Measurements from ENCODE around the gene NFATC4.
"Not testable (repeated sequence)": the region's sequence is repeated elsewhere in the genome, so short reads cannot be mapped to it uniquely, and the experiment has no call there.

NFATC4 gene

DNA sequence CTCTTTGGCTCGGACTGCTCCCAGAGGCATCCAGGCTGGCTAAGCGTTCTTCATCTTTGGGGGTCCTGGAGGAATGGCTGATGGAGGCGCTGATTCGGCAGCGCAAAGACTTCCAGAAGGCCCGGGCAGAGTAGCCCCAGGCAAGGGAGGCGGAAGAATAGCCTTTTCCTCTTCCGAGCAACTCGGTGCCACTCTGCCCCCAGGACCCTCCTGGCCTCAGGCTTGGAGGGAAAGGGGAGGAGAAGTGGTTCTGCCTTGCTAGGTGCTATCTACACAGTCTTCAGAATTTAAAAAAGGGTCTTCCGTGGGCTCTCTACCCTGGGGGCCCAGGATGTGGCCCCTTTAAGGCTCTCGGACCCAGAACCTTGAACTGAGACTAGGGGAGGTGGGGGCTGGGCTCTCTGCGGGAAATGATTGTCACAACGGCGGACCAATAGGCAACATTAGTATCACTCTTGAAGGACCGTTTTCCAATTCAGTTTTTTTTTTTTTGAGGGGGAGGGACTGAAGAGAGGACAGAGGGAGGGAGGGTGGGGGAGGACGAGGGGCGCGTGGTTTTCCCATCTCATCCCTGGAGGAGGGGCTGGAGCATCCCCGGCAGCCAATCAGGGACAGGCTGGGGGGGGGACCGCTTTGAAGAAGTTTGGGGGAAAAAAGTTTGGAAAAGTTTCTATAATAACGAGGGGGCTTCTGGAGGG lies at the start of gene NFATC4:
Gene NFATC4, plus strand, starts transcription at position 671 of the 698 bp plus-strand sequence. CDS start 157 bp downstream, outside the sequence.
- DNase-seq (ENCODE audit: low read depth) = no peak

DNA sequence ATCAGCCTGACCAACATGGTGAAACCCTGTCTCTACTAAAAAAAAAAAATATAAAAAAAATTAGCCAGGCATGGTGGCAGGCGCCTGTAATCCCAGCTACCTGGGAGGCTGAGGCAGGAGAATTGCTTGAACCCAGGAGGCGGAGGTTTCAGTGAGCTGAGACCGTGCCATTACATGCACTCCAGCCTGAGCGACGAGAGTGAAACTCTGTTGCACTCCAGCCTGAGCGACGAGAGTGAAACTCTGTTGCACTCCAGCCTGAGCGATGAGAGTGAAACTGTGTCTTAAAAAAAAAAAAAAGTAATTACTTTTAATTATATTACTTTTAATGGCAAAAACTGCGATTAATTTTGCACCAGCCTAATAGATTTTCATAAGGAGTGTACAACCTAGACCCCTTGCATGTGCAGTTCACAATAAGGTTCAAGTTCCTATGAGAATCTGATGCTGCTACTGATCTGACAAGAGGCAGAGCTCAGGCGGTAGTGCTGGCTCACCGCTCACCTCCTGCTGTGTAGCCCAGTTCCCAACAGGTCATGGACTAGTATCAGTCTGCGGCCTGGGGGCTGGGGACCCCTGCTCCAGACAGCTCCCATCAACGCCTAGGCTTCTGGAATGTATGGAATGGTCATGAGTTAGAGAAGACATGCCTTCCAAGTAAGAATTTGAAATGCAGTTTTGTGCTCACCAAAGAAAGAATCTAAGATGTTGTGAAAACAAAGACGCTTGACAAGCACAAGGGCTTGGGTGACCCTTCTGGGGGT lies 46.6 kb upstream of the NFATC4 start:
- DNase-seq (ENCODE audit: low read depth) = no peak

- no peak for DNase-seq (ENCODE audit: low read depth)
Measured at GRCh38 chr14:24322672-24323071, 45.3 kb upstream of the NFATC4 start.

DNA sequence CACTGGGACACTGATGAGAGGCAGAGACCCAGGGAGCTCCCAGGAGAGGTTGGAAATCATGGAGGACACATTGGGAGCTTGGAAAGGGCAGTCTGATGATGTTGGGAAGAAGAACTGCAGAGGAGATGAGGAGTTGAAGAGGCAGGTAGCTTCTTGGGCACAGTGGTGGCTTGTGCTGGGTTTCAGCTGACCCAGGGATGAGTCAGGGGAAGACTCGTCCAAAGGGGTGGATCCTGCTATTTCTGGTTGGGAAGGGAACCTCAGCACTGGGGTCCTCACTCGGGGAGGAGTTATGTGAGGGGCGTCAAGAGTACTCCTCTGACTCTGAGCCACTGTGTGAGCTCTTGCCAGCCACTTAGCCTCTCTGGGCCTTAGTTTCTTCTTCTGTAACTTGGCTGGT lies 44.6 kb upstream of the NFATC4 start:
- DNase-seq (ENCODE audit: low read depth) = no peak

GRCh38 chr14:24324024-24324423 lies 44.0 kb upstream of the NFATC4 start:
- DNase-seq (ENCODE audit: low read depth) = no peak

GRCh38 chr14:24325041-24325530 lies 42.9 kb upstream of the NFATC4 start:
- no peak for DNase-seq (ENCODE audit: low read depth)

GRCh38 chr14:24325963-24326362 lies 42.0 kb upstream of the NFATC4 start:
- DNase-seq (ENCODE audit: low read depth) = no peak

GRCh38 chr14:24327303-24327702 lies 40.7 kb upstream of the NFATC4 start:
- no peak for DNase-seq (ENCODE audit: low read depth)

- not testable (repeated sequence) for DNase-seq (ENCODE audit: low read depth)
Measured at GRCh38 chr14:24327914-24328313, 40.1 kb upstream of the NFATC4 start.

GRCh38 chr14:24329073-24329663 lies 38.8 kb upstream of the NFATC4 start:
- DNase-seq (ENCODE audit: low read depth) = no peak

DNA sequence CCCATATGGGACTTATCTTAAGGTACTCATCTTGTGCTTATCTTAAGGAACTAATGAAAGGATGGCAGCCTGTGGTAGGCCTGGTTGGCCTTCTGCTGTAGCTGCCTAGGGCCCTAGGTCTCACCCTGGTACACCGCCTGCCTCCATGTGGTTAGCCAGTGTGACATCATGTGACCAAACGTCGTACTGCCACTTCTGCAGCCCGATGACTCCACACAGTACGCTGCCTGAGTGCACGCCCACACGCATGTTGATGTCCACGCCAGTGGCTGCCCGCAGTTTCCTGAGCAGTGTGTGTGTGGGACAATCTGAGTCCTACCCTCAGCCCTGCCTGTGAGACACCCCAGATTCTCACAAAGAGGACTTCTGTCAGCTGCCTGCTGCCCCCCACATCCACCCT lies 38.2 kb upstream of the NFATC4 start:
- DNase-seq (ENCODE audit: low read depth) = peak; percentile 28

- DNase-seq (ENCODE audit: low read depth) = no peak
Measured at GRCh38 chr14:24330973-24331674, 36.9 kb upstream of the NFATC4 start.

DNA sequence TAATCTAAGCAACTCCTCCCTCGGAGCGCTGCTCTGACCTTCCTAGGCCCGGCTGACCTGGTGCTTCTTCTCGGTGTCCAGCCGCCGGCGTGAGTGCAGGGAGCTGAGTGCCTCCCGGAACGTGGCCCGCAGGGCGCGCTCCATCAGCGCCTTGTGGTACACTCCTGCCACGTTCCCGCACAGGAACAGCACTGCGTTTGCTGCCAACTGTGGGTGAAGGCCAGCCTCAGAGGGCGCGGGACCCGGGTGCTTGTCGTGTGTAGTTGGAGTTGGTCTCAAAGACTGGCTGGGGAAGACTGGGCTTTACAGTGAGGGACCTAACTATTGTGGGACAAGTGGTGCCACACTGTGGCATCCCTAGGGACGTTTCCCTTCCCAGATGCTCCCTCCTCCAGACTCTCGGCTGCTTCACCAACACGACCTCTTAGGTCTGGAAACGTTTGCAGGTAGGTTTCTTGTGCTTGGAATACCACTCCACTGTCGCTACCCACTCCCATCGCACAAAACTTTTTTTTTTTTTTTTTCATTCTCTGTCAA lies 36.2 kb upstream of the NFATC4 start:
- DNase-seq (ENCODE audit: low read depth) = no peak

DNA sequence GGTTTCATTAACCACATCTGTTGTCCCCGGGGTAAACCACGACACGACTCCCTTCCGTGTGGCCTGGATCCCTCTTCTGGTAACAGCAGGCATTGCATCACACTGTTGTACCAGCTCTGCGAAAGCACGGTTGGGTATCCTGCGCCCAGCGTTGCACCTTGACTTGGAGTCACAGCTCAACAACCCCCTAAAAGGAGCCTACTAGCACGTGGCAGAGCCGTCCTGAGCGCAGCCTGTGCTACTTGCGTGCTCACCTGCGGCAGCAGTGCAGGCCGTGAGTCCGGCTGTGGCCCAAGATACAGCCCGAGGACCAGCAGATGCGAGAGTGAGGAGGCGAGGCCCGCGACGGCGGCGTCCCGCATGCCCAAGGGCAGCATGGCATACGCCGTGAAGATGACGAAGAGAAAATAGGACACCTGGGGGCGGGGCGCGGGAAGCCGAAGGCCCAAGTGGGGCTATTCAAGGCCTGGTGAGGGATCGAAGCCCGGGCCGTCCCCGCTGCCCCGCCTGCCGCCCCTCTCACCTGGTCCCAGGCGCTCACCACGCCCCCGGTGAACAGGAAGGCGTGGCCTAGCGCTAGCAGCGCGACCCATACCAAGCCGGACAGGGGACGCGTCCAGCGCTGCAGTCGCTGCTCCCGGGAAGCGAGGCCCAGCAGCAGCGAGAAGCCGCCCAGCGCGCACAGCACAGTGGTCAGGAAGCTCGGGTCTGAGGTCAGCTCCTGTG lies 35.6 kb upstream of the NFATC4 start:
- DNase-seq (ENCODE audit: low read depth) = peak; percentile 72

DNA sequence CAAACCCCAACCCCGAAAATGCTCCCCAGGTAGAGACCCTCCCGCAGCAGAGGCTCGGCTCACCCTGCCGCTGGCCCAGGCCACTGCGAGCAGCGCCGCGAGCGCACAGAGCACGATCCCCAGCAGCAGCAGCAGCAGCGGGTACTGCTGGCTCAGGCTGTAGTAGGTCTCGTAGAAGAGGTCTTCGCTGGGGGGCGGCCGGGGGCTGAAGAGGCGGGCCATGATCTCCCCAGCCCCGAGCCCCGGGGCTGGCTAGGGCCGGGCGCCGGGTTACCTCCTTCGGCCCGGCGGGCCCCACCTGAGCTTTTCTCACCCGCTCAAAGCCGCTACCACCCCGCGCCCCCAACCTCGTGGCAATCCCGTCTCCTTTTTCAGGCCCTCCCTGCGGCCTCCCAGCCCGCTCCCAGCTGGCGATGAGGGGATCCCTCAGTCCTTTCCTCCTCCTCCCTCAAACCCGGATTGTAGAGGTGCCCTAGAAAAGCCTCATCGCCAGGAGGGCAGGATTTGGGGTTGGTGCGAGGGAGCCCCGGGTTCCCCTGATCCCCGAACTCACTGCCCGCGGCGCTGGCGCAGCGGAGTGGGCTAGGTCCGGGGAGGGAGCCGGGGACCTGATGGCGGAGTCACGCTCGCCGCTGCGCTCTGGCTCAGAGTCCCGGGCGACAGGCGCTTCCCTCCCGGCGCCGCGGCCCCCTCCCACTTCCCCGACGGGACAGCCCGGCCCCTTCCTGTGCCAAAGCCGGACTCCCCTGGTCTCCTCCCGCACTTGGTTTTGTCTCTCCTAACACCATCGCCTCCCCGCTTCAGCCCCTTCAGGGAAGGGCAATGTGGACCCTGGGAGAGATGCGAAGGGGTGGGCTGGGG lies 33.3 kb upstream of the NFATC4 start, which contains the start of gene ADCY4:
Gene ADCY4, minus strand, starts transcription at position 641 of the 861 bp plus-strand sequence. Its CDS starts 419 bp downstream, at position 222.
- no peak for DNase-seq (ENCODE audit: low read depth)

DNA sequence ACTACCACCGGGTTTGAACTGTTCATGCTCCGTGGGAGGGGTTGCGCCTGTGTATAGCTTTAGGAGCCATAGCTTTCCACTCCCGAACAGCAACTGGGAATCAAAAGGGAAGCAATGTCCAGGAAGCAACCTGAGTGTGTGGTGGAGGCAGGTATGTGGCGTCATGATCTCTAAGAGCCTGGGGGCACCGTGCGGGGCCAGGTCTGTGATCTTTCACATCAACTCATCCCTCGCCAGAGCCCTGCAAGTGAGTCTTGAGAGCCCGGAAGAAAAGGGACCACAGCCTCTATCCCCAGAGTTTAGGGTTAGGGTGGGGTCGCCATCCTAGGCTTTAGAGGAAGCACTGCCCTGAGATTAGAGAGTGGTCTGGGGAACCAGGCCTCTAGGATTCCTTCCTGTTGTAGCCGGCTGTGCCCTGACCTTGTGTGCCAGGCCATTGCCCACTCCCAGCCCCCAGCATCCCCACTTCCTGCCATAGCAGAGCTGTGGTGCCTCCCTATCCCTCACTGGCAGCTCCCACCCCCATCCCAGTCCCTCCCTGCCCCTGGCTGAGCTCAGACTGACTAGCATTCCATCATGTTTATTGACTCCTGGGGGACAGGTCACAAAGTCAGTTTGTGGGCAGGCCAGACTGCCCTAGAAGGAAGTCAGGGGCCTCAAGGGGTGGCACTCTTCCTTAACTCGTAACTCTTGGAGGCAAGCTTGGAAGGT lies 32.4 kb upstream of the NFATC4 start:
- DNase-seq (ENCODE audit: low read depth) = no peak

DNA sequence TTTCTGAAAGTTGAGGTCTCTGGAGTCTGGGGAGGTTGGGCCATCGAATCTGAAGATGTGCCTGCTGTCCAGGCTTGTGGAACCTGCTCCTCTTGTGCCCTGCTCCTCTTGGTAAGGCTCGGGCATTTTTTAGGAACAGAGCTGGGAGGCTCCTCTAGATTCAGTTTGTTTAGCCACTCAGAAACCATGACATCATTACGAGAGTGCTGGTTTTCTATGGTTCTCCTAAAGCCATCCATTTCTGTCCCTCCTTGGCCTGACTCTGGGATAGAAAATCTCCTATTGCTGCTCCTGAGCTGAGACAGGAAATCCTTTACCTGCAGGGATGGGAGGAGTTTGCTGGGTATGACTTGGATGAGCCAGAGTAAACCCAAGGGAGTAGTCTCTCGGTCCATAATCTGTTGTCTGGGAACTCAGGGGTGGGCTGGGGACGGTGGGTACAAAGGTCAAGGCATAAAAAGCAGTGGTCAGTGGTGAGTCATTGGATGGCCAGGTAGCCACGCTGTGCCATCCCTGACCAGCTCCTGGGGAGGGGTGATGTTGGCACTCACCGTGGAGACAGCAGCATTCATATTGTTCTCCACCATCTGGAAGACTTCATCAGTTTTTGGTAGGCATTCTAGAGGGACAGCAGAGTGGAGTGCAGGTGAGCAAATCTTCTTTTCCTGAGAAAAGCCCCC lies 30.7 kb upstream of the NFATC4 start:
- no peak for DNase-seq (ENCODE audit: low read depth)

DNA sequence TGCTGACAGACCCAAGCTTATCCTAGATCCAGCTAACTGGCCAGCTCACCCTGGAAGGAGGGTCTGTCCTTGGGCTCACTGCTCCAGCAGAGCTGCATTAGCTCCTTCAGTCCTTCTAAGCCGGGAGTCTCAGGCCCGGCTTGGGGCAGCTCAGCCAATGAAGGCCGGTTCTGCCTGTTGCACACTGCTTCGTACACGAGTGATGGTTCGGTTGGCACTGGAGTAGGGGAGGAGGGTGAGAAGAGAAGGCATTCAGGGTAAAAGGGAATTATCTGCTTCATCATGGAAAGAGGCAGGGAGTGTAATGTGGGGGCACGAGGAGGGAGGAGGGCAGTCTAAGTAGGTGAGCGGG lies 30.2 kb upstream of the NFATC4 start:
- DNase-seq (ENCODE audit: low read depth) = no peak

GRCh38 chr14:24338843-24339242 lies 29.1 kb upstream of the NFATC4 start:
- DNase-seq (ENCODE audit: low read depth) = no peak
